GM12878 (cell line): ENCODE data around the gene ACTN3. TPM values are rescaled to one million over a fixed set of nuclear protein-coding genes. Genes with fewer than 3 reads are reported as not detected.

Experiments used
- ATAC-seq: fragments of 200-7000 bp; cut with Tn5 transposase; 3 replicates; pipeline ENCODE4 v1.9.1; 2020; ENCODE audit warnings: mild to moderate bottlenecking, moderate library complexity
- BruUV-seq: library from RNA; stranded (reverse); fragments of 400-500 nt; replicated peaks from 2 replicates; lab custom pipeline; 2021; lab: Mats Ljungman, UMichigan
- CTCF ChIA-PET: fragments of 300-600 bp; sonication (Branson Sonifier 250); formaldehyde crosslinking; extraction: SDS; loops from one replicate; lab custom pipeline; 2021; ENCODE audit warnings: inconsistent platforms; lab: Yijun Ruan, JAX
- POLR2A ChIA-PET: fragments of 350-600 bp; formaldehyde crosslinking; extraction: SDS; loops from one replicate; lab custom pipeline; 2021; ENCODE audit warnings: inconsistent platforms; lab: Charles Lee
- RAD21 ChIA-PET: fragments of 300-600 bp; sonication (Branson Sonifier 250); formaldehyde crosslinking; loops from one replicate; lab custom pipeline; 2023; ENCODE audit warnings: antibody characterized with exemption; ENCODE audit not compliant: unreplicated experiment; lab: Charles Lee
- SMC1A ChIA-PET: fragments of 300-600 bp; sonication (Branson Sonifier 250); formaldehyde crosslinking; loops from one replicate; lab custom pipeline; 2023; ENCODE audit not compliant: unreplicated experiment, uncharacterized antibody; lab: Charles Lee
- DNase-seq: peaks from one replicate; pipeline ENCODE4 v3.0.0-alpha.2; 2011; ENCODE audit warnings: low read depth, low spot score
- FAIRE-seq: peaks from 3 replicates; lab custom pipeline; 2011; peaks lifted over from hg19 to GRCh38; lab: Jason Lieb, UNC
- H2AFZ ChIP-seq: 2 replicates; pipeline ENCODE4 v1.6.0; 2011; ENCODE audit warnings: low read depth, low read length, control low read depth; ENCODE audit not compliant: control insufficient read depth
- H3K27ac ChIP-seq: 2 replicates; pipeline ENCODE4 v1.5.1; 2011; ENCODE audit warnings: control low read depth; ENCODE audit not compliant: control insufficient read depth, insufficient read depth
- H3K27me3 ChIP-seq, 2 experiments: replicated peaks in 1 of 2; 2 replicates each; pipeline versions ENCODE4 v1.6.0 to v1.6.1; 2011; ENCODE audit warnings: low read length in 1 of 2; ENCODE audit not compliant: control insufficient read depth in 2 of 2, insufficient read depth in 2 of 2
- H3K36me3 ChIP-seq, 2 experiments: 2 replicates each; pipeline ENCODE4 v1.5.1; 2011; ENCODE audit warnings: low read length in 1 of 2; ENCODE audit not compliant: control insufficient read depth in 2 of 2, insufficient read depth in 2 of 2
- H3K4me1 ChIP-seq: 2 replicates; pipeline ENCODE4 v1.6.1; 2011; ENCODE audit warnings: mild to moderate bottlenecking, low read length, moderate library complexity, mixed read lengths; ENCODE audit not compliant: control insufficient read depth, insufficient read depth
- H3K4me2 ChIP-seq: 2 replicates; pipeline ENCODE4 v1.6.0; 2011; ENCODE audit warnings: control low read depth; ENCODE audit not compliant: control insufficient read depth, insufficient read depth
- H3K4me3 ChIP-seq: fragments of 200-600 bp; sonication (generic); 2 replicates; pipeline ENCODE4 v1.5.1; 2016
- H3K79me2 ChIP-seq: 2 replicates; pipeline ENCODE4 v1.6.0; 2011; ENCODE audit warnings: low read length; ENCODE audit not compliant: control insufficient read depth, insufficient read depth
- H3K9ac ChIP-seq: 2 replicates; pipeline ENCODE4 v1.8.0; 2011; ENCODE audit warnings: low read length, control low read depth, mixed read lengths; ENCODE audit not compliant: control insufficient read depth, insufficient read depth
- H3K9me3 ChIP-seq: replicated peaks from 3 replicates; pipeline ENCODE4 v1.5.1; 2011; ENCODE audit warnings: mild to moderate bottlenecking, low read length; ENCODE audit not compliant: control insufficient read depth, insufficient read depth
- H4K20me1 ChIP-seq: 2 replicates; pipeline ENCODE4 v1.6.0; 2011; ENCODE audit not compliant: control insufficient read depth, insufficient read depth
- BACH1 ChIP-seq: fragments of 450-650 bp; IDR thresholded peaks from 2 replicates; pipeline ENCODE4 v1.6.1; 2017; ENCODE audit warnings: mild to moderate bottlenecking, borderline replicate concordance
- BHLHE40 ChIP-seq, 2 experiments: fragments of 450-650 bp in 1 of 2; IDR thresholded peaks; 2 replicates each; pipeline ENCODE4 v1.6.1; 2011 to 2017; ENCODE audit warnings: low read depth in 2 of 2, borderline replicate concordance in 1 of 2, improper control_type of control experiment in 1 of 2, low read length in 1 of 2, mild to moderate bottlenecking in 1 of 2
- DPF2 ChIP-seq: fragments of 450-650 bp; IDR thresholded peaks from 2 replicates; pipeline ENCODE4 v1.6.1; 2017; ENCODE audit warnings: mild to moderate bottlenecking
- GABPA ChIP-seq: IDR thresholded peaks from 2 replicates; pipeline ENCODE4 v1.6.1; 2014; ENCODE audit warnings: antibody characterized with exemption, low read depth, mild to moderate bottlenecking, inconsistent platforms
- JUND ChIP-seq: IDR thresholded peaks from 2 replicates; pipeline ENCODE4 v1.6.1; 2012; ENCODE audit warnings: low read depth, mild to moderate bottlenecking, low read length, improper control_type of control experiment, moderate library complexity
- KLF5 ChIP-seq: fragments of 450-650 bp; IDR thresholded peaks from 2 replicates; pipeline ENCODE4 v1.6.1; 2014; ENCODE audit warnings: mild to moderate bottlenecking; ENCODE audit not compliant: partially characterized antibody
- MYC ChIP-seq: IDR thresholded peaks from 2 replicates; pipeline ENCODE4 v1.6.1; 2011; ENCODE audit warnings: mild to moderate bottlenecking, low read length, moderate library complexity, inconsistent platforms; ENCODE audit not compliant: insufficient read depth, insufficient replicate concordance, insufficient read length, severe bottlenecking
- NFYA ChIP-seq: IDR thresholded peaks from 2 replicates; pipeline ENCODE4 v1.6.1; 2011; ENCODE audit warnings: low read depth, mild to moderate bottlenecking, low read length, improper control_type of control experiment, borderline replicate concordance
- ZNF207 ChIP-seq: fragments of 450-650 bp; IDR thresholded peaks from 2 replicates; pipeline ENCODE4 v1.6.1; 2014; ENCODE audit warnings: antibody characterized with exemption, mild to moderate bottlenecking, borderline replicate concordance
- WGBS: methylation state at CpG from one replicate; pipeline ENCODE4 v1.1.6; 2016; ENCODE audit warnings: low lambda C conversion rate; ENCODE audit not compliant: insufficient replicate concordance, insufficient coverage; ENCODE audit errors: missing lambda C conversion rate; 5-methylcytosine and 5-hydroxymethylcytosine counted together
- in situ Hi-C: fragments of 300-500 bp; cut with MboI; formaldehyde crosslinking; loops from 9 replicates; pipeline ENCODE4 v1.14.3; 2018; ENCODE audit warnings: mixed read lengths
- intact Hi-C: fragments of 100-400 bp; cut with micrococcal nuclease; formaldehyde crosslinking; loops from one replicate; pipeline ENCODE4 v1.14.2; 2022; ENCODE audit not compliant: unreplicated experiment
- polyA plus RNA-seq, 11 experiments: library from polyadenylated mRNA; depleted of rRNA in 4 of 11; unstranded in 6 of 11; stranded (reverse) in 5 of 11; fragments of >200 nt; fragmentation: Nextera tagmentation in 4 of 11; fragmentation: Illumina TruSeq in 1 of 11; extraction: Ambion mirVana in 4 of 11; extraction: Trizol in 1 of 11; gene quantifications; 1 replicate in 1 of 11; 2 replicates in 10 of 11; pipeline versions ENCODE4 v1.2.1 to v1.2.3, GENCODE V29; 2011 to 2016; ENCODE audit warnings: inconsistent platforms in 2 of 11, missing spikeins in 2 of 11, low read depth in 1 of 11
- total RNA-seq, 4 experiments: library from RNA; depleted of rRNA in 3 of 4; stranded (reverse); fragments of >200 nt in 3 of 4; fragmentation: Illumina TruSeq in 1 of 4; extraction: Trizol in 1 of 4; gene quantifications; 2 replicates each; pipeline versions ENCODE4 v1.2.1 to v1.2.3, GENCODE V29; 2013 to 2021

The ACTN3 gene
- total and polyA plus RNA-seq, 10 of the 15 experiments (the other 5 are each of a cell fraction or from before 2014, with no cell fraction given): 0.06 to 0.67 (median 0.17) TPM; not detected in 3

GRCh38 chr11:66556086-66556485 lies 9.4 kb downstream of the ACTN3 start:
- no peaks in the 10 kb centered on the region for H3K79me2 ChIP-seq
- H3K4me2 ChIP-seq: no peak overlapping the region
- H3K4me1 ChIP-seq: no peaks in the 10 kb centered on the region
- H2AFZ ChIP-seq: no peak overlapping the region
- DNase-seq: no peak
- in situ Hi-C loops: no loop called here
- 48% methylated on average over 7 of the region's 7 CpGs for WGBS
- ChIA-PET POLR2A (no interaction called here), CTCF (no interaction called here), RAD21 (no interaction called here), SMC1A (no interaction called here)
- H3K27me3 ChIP-seq: no peaks in the 10 kb centered on the region
- ATAC-seq: no peak
- H4K20me1 ChIP-seq: no peaks in the 10 kb centered on the region
- no TSS peak for BruUV-seq
- no peaks in the 10 kb centered on the region for H3K9me3 ChIP-seq
- no peak overlapping the region for H3K4me3 ChIP-seq
- H3K9ac ChIP-seq: no peak overlapping the region
- intact Hi-C loops: no loop called here
- no peak overlapping the region for H3K27ac ChIP-seq
- TF ChIP-seq BACH1: no peak
- no peak for TF ChIP-seq GABPA
- TF ChIP-seq JUND: no peak
- TF ChIP-seq BHLHE40 (IDR thresholded peaks at IDR 0.05; ENCODE audit: borderline replicate concordance in 1 of 2, low read depth in 2 of 2, low read length in 1 of 2): no peak
- no peak for TF ChIP-seq NFYA
- no peak for TF ChIP-seq DPF2
- TF ChIP-seq ZNF207: no peak
- TF ChIP-seq KLF5: no peak
- no peak for TF ChIP-seq MYC
- FAIRE-seq: no peak
- no peaks in the 10 kb centered on the region for H3K36me3 ChIP-seq
